Tibial nerve (tissue), 4 donors: ENCODE results near the gene COQ8A. TPM values are rescaled to one million over a fixed set of nuclear protein-coding genes. Genes with fewer than 3 reads are reported as not detected.
A peak's percentile ranks its signal among the peaks of the same experiment; 100 is the strongest.

ENCODE experiments used
- DNase-seq, 2 donors: peaks; one replicate each; pipeline ENCODE4 v3.0.0-alpha.2; 2019; ENCODE audit warnings: low spot score in 2 of 2
- H3K27ac ChIP-seq, 4 donors: fragments of 200-600 bp; sonication (generic) in 3 of 4; one replicate each; pipeline ENCODE4 v1.5.1; 2017 to 2019; ENCODE audit warnings: mild to moderate bottlenecking in 1 of 4
- H3K27me3 ChIP-seq, 2 donors: fragments of 200-600 bp; sonication (generic) in 1 of 2; one replicate each; pipeline versions ENCODE4 v1.5.1 to v1.6.0; 2017 to 2019
- H3K36me3 ChIP-seq, 3 donors: fragments of 200-600 bp; sonication (generic); one replicate each; pipeline ENCODE4 v1.5.1; 2018 to 2019
- H3K4me1 ChIP-seq, 4 donors: fragments of 200-600 bp; sonication (generic) in 3 of 4; one replicate each; pipeline ENCODE4 v1.5.1; 2017 to 2019
- H3K4me3 ChIP-seq, 4 donors: fragments of 200-600 bp; sonication (generic) in 3 of 4; one replicate each; pipeline ENCODE4 v1.5.1; 2017 to 2019; ENCODE audit warnings: mild to moderate bottlenecking in 1 of 4, moderate library complexity in 1 of 4
- H3K9me3 ChIP-seq, 4 donors: fragments of 200-600 bp; sonication (generic) in 3 of 4; one replicate each; pipeline ENCODE4 v1.5.1; 2017 to 2019
- CTCF ChIP-seq, 5 experiments: fragments of 200-600 bp in 3 of 5; fragments of 450-650 bp in 2 of 5; sonication (generic) in 3 of 5; IDR thresholded peaks; one replicate each; pipeline ENCODE4 v1.5.1; 2016 to 2019; ENCODE audit warnings: antibody characterized with exemption in 5 of 5, mild to moderate bottlenecking in 3 of 5, moderate library complexity in 2 of 5
- EP300 ChIP-seq, 2 donors: sonication (generic); formaldehyde crosslinking; IDR thresholded peaks; one replicate each; pipeline ENCODE4 v1.6.1; 2017; ENCODE audit warnings: antibody characterized with exemption in 2 of 2, mild to moderate bottlenecking in 1 of 2
- POLR2A ChIP-seq, 2 donors: fragments of 450-650 bp; IDR thresholded peaks; one replicate each; pipeline ENCODE4 v1.6.1; 2017; ENCODE audit warnings: antibody characterized with exemption in 2 of 2, mild to moderate bottlenecking in 2 of 2, moderate library complexity in 2 of 2
- WGBS, 2 donors: methylation state at CpG; one replicate each; pipeline ENCODE4 v1.1.5; 2018; 5-methylcytosine and 5-hydroxymethylcytosine counted together
- total RNA-seq, 4 donors: library from RNA; depleted of rRNA; stranded (reverse); fragments of >200 nt; gene quantifications; one replicate each; pipeline ENCODE4 v1.1.0, GENCODE V29; 2016

Gene COQ8A
- total RNA-seq, 4 donors from 2014 or later = 39.9 to 60.7 (median 55.5) TPM

DNA sequence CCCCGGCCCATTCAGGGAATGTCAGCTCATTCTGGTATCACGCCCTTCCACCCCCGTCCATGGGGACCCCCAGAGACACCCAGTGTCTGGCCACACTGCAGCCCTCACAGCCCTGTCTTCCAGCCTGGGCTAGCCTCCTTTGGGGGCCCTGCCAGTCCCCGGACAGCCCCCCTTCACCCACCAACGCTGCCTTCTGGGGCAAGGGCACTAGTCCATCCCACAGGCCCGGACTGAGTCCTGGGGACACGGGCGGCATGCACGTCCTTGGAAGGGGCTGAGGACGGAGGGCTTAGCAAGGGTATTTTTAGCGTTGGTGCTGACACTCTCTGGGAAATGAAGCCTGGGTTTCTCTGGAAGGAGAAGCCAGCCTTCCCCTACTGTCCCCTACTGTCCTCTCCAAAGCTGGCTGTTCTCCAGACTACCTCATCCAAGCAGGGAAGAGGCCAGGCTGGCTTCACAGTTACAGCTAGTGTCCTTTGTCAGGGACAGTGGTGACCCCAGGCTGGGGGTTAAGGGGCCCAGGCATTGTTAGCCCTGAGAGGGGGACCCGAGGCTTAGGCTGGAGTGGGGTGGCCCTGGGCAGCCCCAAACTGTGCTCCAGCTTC, 39.5 kb downstream of the COQ8A start:
- peak overlapping the region in 2 of 4 donors; percentile 3 to 34 for H3K27ac ChIP-seq
- H3K27me3 ChIP-seq = no peaks in the 10 kb centered on the region
- no peak for TF ChIP-seq CTCF (IDR thresholded peaks at IDR 0.05)
- TF ChIP-seq POLR2A (IDR thresholded peaks at IDR 0.05) = no peak
- no peak for TF ChIP-seq EP300 (IDR thresholded peaks at IDR 0.05)
- 65% methylated on average over 12 of the region's 12 CpGs for WGBS, 2 donors
- peaks cover 0 to 66% (median 2%) of the 10 kb centered on the region in 3 donors for H3K36me3 ChIP-seq
- H3K4me3 ChIP-seq = no peak overlapping the region
- H3K9me3 ChIP-seq = no peaks in the 10 kb centered on the region
- peaks cover 2 to 29% (median 11%) of the 10 kb centered on the region in 4 donors for H3K4me1 ChIP-seq
- no peak for DNase-seq

DNA sequence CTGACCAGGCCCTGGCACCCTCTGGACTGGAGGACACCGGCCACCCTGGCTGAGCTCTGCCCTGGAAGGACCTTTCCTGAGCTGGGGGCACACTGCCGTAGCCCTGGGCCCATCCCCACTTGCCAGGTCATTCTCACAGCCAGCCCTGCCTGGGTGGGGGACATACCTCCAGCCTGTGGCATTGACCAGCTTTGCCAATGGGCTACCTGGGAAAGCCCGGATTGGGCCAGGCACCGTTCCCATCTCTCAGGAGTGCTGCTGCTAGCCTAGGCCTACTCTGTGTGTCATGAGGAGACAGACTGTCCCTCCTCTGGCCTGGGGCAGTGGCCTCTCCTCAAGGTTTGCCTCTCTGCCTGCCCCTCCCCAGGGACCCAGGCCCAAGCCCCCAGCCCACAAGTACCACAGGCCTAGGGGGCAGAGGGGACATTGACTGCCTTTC, 40.0 kb downstream of the COQ8A start:
- peak overlapping the region in 1 of 4 donors; percentile 3 for H3K27ac ChIP-seq
- 93% methylated on average over 3 of the region's 4 CpGs; no CpG with 5 or more reads in 1 of the 2 donors for whole genome bisulfite sequencing, 2 donors
- no peak overlapping the region for H3K4me3 ChIP-seq
- no peaks in the 10 kb centered on the region for H3K27me3 ChIP-seq
- peaks cover 0 to 24% (median 6%) of the 10 kb centered on the region in 4 donors for H3K4me1 ChIP-seq
- no peak for DNase-seq
- TF ChIP-seq CTCF (IDR thresholded peaks at IDR 0.05) (no peak), POLR2A (IDR thresholded peaks at IDR 0.05) (no peak), EP300 (IDR thresholded peaks at IDR 0.05) (no peak)
- peaks cover 0 to 71% (median 7%) of the 10 kb centered on the region in 3 donors for H3K36me3 ChIP-seq
- no peaks in the 10 kb centered on the region for H3K9me3 ChIP-seq

DNA sequence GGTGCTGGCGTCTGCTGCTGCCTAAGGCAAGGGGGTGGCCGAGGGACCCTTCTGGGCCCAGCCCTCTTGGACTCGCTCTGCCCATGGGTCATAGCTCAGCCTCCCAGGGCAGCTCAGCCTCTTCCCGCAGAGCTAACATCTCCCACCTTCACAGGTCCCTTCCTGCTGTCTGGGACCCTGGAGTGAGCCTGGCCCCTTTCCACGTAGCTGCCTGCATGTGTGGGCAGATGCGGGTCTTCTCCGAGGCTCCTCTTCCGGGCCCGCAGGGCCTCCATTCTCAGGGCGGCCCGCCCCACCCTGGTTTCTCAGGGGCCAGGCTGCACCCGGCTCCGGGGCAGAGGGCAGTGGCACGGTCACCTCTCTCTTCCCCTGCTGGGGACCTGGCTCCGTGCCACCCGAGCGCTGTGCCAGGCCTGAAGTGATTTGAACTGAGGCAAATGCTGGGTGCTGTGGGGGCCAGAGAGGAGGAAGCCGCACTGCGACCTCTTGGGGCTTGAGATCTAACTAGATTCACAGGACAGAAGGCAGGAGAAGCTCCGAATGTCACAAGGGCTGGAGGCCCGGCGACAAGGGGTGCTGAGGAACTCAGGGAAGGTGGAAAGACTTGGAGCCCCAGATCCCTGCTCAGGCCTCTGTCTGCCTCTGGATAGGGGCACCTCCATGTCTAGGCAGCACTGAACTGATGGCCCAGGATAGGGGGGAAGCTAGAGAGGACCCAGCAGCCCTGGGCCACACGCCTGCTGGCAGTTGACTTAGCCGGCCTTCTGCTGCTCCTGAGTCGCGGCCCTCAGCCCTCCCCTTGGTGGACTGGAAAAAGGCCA, 40.7 kb downstream of the COQ8A start:
- peaks cover 0 to 77% (median 10%) of the 10 kb centered on the region in 3 donors for H3K36me3 ChIP-seq
- DNase-seq = no peak
- TF ChIP-seq EP300 (IDR thresholded peaks at IDR 0.05) (no peak), POLR2A (IDR thresholded peaks at IDR 0.05) (no peak), CTCF (IDR thresholded peaks at IDR 0.05) (no peak)
- H3K4me3 ChIP-seq = no peak overlapping the region
- H3K27me3 ChIP-seq = no peaks in the 10 kb centered on the region
- 75 to 77% methylated on average over 19 to 26 of the region's 26 CpGs for WGBS, 2 donors
- peaks cover 0 to 17% (median under 1%) of the 10 kb centered on the region in 4 donors for H3K4me1 ChIP-seq
- no peaks in the 10 kb centered on the region for H3K9me3 ChIP-seq
- peak overlapping the region in 1 of 4 donors; percentile 3 for H3K27ac ChIP-seq

GRCh38 chr1:226981386-226981817, 41.3 kb downstream of the COQ8A start:
- Histone ChIP-seq H3K4me3 (no peak overlapping the region), H3K9me3 (no peaks in the 10 kb centered on the region), H3K36me3 (peaks cover 0 to 84% (median 10%) of the 10 kb centered on the region in 3 donors), H3K4me1 (peaks cover 0 to 16% (median 0%) of the 10 kb centered on the region in 4 donors), H3K27ac (no peak overlapping the region), H3K27me3 (no peaks in the 10 kb centered on the region)
- no peak for DNase-seq
- no peak for TF ChIP-seq CTCF (IDR thresholded peaks at IDR 0.05)
- whole genome bisulfite sequencing, 2 donors = 85 to 90% methylated on average over 9 to 11 of the region's 12 CpGs

DNA sequence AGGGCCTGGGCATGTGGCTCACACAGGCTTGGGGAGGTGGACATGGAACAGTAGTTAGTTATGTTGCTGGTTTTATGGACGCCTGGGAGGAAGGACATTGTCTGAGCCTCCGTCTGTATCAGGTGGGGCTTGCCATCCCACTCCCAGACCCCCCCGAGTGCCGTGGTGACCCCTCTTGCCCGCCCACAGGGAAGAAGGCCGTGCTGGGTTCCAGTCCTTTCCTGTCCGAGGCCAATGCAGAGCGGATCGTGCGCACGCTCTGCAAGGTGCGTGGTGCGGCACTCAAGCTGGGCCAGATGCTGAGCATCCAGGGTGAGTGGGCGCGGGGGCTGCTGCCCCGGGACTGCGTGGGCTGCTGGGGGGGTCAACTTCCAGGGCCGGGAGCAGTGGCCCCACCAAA, 41.7 kb downstream of the COQ8A start:
- no peaks in the 10 kb centered on the region for H3K9me3 ChIP-seq
- no peak overlapping the region for H3K4me3 ChIP-seq
- 82 to 85% methylated on average over 18 of the region's 18 CpGs for WGBS, 2 donors
- H3K4me1 ChIP-seq = peaks cover 0 to 16% (median 0%) of the 10 kb centered on the region in 4 donors
- DNase-seq = no peak
- H3K36me3 ChIP-seq = peaks cover 0 to 87% (median 10%) of the 10 kb centered on the region in 3 donors
- H3K27me3 ChIP-seq = no peaks in the 10 kb centered on the region
- no peak overlapping the region for H3K27ac ChIP-seq
- TF ChIP-seq EP300 (IDR thresholded peaks at IDR 0.05) (no peak), POLR2A (IDR thresholded peaks at IDR 0.05) (no peak), CTCF (IDR thresholded peaks at IDR 0.05) (no peak)
